GM21529 (cell line): ENCODE measurements around the gene TMEM131L.
"Not testable (repeated sequence)": the region's sequence is repeated elsewhere in the genome, so short reads cannot be mapped to it uniquely, and the experiment has no call there.

ENCODE experiments used
- ATAC-seq: cut with Tn5 transposase; IDR thresholded peaks from one replicate; pipeline ENCODE4 v1.9.1; 2021; ENCODE audit not compliant: unreplicated experiment

Gene TMEM131L

GRCh38 chr4:153535772-153536513 is 69.8 kb downstream of the TMEM131L start:
- ATAC-seq: no peak

- ATAC-seq: no peak
Observed at GRCh38 chr4:153537493-153537960, 71.4 kb downstream of the TMEM131L start.

GRCh38 chr4:153538487-153539357 is 72.6 kb downstream of the TMEM131L start:
- ATAC-seq: no peak

GRCh38 chr4:153539422-153539821 is 73.3 kb downstream of the TMEM131L start:
- ATAC-seq: no peak

GRCh38 chr4:153541456-153542096 is 75.4 kb downstream of the TMEM131L start:
- ATAC-seq: peak; percentile 80

- ATAC-seq: no peak
Observed at GRCh38 chr4:153542131-153542530, 76.0 kb downstream of the TMEM131L start.

- ATAC-seq: no peak
Observed at GRCh38 chr4:153542834-153543233, 76.7 kb downstream of the TMEM131L start.

GRCh38 chr4:153543351-153543750 is 77.2 kb downstream of the TMEM131L start:
- ATAC-seq: no peak

- ATAC-seq: no peak
Observed at GRCh38 chr4:153545822-153546221, 79.7 kb downstream of the TMEM131L start.

GRCh38 chr4:153546280-153546679 is 80.1 kb downstream of the TMEM131L start:
- no peak for ATAC-seq

- no peak for ATAC-seq
Observed at GRCh38 chr4:153547520-153547919, 81.4 kb downstream of the TMEM131L start.

GRCh38 chr4:153548907-153549306 is 82.7 kb downstream of the TMEM131L start:
- not testable (repeated sequence) for ATAC-seq

- no peak for ATAC-seq
Observed at GRCh38 chr4:153549405-153549804, 83.2 kb downstream of the TMEM131L start.

- no peak for ATAC-seq
Observed at GRCh38 chr4:153553155-153553818, 87.1 kb downstream of the TMEM131L start.

GRCh38 chr4:153553819-153554170 is 87.6 kb downstream of the TMEM131L start:
- ATAC-seq: no peak

- no peak for ATAC-seq
Observed at GRCh38 chr4:153555730-153556434, 89.7 kb downstream of the TMEM131L start.

- ATAC-seq: no peak
Observed at GRCh38 chr4:153556435-153556815, 90.3 kb downstream of the TMEM131L start.

GRCh38 chr4:153560908-153561307 is 94.7 kb downstream of the TMEM131L start:
- peak; percentile 67 for ATAC-seq

- no peak for ATAC-seq
Observed at GRCh38 chr4:153564630-153565525, 98.7 kb downstream of the TMEM131L start.
